ENCODE data around the gene MNX1.
A peak's percentile ranks its signal among the peaks of the same experiment; 100 is the strongest.

The MNX1 gene

GRCh38 chr7:157010588-157011332 lies at the start of gene MNX1:
MNX1 (minus strand) TSS chr7:157010663; CDS start chr7:157010350, 313 bp downstream.
- H3K4me1 Mint-ChIP-seq, result peaks cover 10% of the 10 kb centered on the region
- peaks cover 26% of the 10 kb centered on the region for H3K27me3 Mint-ChIP-seq
- ATAC-seq (ENCODE audit: low read depth) (peak; percentile 82), DNase-seq (ENCODE audit: low spot score in 2 of 2) (peak in 1 of 2 donors; percentile 40)
- peak within 1 kb of the TSS; percentile 74 for H3K4me3 Mint-ChIP-seq
- H3K9me3 Mint-ChIP-seq, result no peaks in the 10 kb centered on the region
- no peak within 1 kb of the TSS for H3K27ac Mint-ChIP-seq
- H3K36me3 Mint-ChIP-seq, result no peaks in the 10 kb centered on the region

DNA sequence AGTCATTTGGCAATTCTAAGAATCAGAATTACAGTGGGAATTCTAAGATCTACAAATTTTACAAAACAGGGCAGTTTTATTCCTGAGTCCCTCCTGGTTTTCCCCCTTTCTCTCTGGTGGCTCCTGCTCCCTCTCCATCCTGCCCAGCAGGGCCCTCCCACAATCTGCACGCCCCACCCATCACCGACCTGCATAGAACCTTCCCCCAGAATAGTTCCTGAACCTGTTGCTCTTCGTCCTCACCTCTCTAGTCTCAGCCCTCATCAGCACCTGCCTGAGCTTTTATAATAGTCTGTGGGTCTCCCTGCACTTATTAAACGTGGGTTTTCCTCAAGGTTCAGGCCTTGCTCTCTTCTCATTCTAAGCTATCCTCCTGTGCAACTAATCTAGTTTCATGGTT lies 49.1 kb upstream of the MNX1 start:
- no peak for ATAC-seq (ENCODE audit: low read depth)
- Mint-ChIP-seq H3K4me1 (no peaks in the 10 kb centered on the region), H3K27me3 (peaks cover 15% of the 10 kb centered on the region), H3K4me3 (no peak overlapping the region), H3K36me3 (no peaks in the 10 kb centered on the region), H3K27ac (no peak overlapping the region), H3K9me3 (peaks cover 9% of the 10 kb centered on the region)
- DNase-seq (ENCODE audit: low spot score in 2 of 2), result no peak

GRCh38 chr7:157058701-157059100 lies 48.2 kb upstream of the MNX1 start:
- Mint-ChIP-seq H3K36me3 (no peaks in the 10 kb centered on the region), H3K4me1 (no peaks in the 10 kb centered on the region), H3K4me3 (no peak overlapping the region), H3K27ac (no peak overlapping the region), H3K9me3 (peaks cover 13% of the 10 kb centered on the region), H3K27me3 (peaks cover 19% of the 10 kb centered on the region)
- DNase-seq (ENCODE audit: low spot score in 2 of 2) (no peak), ATAC-seq (ENCODE audit: low read depth) (no peak)

DNA sequence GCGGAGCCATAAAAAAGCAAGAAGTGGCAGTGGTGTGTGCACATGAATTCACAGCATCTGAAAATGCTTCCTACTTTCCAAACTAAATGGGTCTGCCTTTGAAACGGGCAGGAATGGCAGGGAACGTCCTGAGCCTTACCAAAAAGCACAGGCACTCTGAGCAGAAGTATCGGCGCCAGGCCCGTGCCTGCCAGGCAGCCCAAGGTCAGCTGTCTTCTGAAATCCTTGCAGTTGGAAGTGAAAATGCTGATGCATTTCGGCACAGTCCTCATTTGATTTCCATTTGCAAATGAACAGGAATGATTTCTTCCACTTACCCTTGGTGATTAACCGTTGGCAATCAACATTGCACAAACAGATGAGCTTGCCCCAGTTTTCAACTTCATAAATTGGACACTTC lies 47.6 kb upstream of the MNX1 start:
- Mint-ChIP-seq H3K9me3 (peaks cover 12% of the 10 kb centered on the region), H3K27me3 (peaks cover 18% of the 10 kb centered on the region), H3K4me3 (no peak overlapping the region), H3K27ac (no peak overlapping the region), H3K4me1 (no peaks in the 10 kb centered on the region), H3K36me3 (peaks cover 1% of the 10 kb centered on the region)
- ATAC-seq (ENCODE audit: low read depth), result no peak
- DNase-seq (ENCODE audit: low spot score in 2 of 2), result no peak

- Mint-ChIP-seq H3K27ac (no peak overlapping the region), H3K36me3 (peaks cover 1% of the 10 kb centered on the region), H3K4me1 (no peaks in the 10 kb centered on the region), H3K4me3 (no peak overlapping the region), H3K9me3 (peaks cover 8% of the 10 kb centered on the region), H3K27me3 (peaks cover 16% of the 10 kb centered on the region)
- no peak for ATAC-seq (ENCODE audit: low read depth)
- no peak for DNase-seq (ENCODE audit: low spot score in 2 of 2)
Measured at GRCh38 chr7:157056957-157057902, 46.8 kb upstream of the MNX1 start.

DNA sequence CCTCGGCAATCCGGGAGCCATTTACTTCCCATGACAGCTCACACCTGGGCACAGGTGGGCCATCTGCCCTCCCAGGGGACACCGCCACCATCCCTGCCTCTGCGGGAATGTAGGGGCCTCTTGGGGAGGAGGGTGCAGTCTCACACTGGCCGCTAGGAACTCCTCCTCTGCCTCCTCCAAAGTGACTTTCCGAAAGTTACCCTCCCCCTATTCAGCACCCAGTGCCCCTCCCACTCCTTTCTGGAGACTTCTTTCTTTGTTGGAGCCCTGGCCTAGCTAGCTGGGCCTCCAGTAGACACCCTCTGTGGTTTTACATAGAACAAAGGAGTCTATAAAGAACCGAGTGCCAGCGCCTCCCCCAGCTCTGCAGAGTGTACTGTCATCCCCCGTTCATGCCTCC lies 45.8 kb upstream of the MNX1 start:
- H3K4me1 Mint-ChIP-seq, result no peaks in the 10 kb centered on the region
- peaks cover 1% of the 10 kb centered on the region for H3K36me3 Mint-ChIP-seq
- no peak overlapping the region for H3K4me3 Mint-ChIP-seq
- ATAC-seq (ENCODE audit: low read depth) (no peak), DNase-seq (ENCODE audit: low spot score in 2 of 2) (no peak)
- H3K27ac Mint-ChIP-seq, result no peak overlapping the region
- H3K9me3 Mint-ChIP-seq, result peaks cover 8% of the 10 kb centered on the region
- H3K27me3 Mint-ChIP-seq, result peaks cover 16% of the 10 kb centered on the region

- Mint-ChIP-seq H3K4me3 (no peak overlapping the region), H3K36me3 (peaks cover 1% of the 10 kb centered on the region), H3K9me3 (peaks cover 9% of the 10 kb centered on the region), H3K27ac (no peak overlapping the region), H3K27me3 (peaks cover 13% of the 10 kb centered on the region), H3K4me1 (no peaks in the 10 kb centered on the region)
- DNase-seq (ENCODE audit: low spot score in 2 of 2) (no peak), ATAC-seq (ENCODE audit: low read depth) (no peak)
Measured at GRCh38 chr7:157054927-157055326, 44.5 kb upstream of the MNX1 start.

DNA sequence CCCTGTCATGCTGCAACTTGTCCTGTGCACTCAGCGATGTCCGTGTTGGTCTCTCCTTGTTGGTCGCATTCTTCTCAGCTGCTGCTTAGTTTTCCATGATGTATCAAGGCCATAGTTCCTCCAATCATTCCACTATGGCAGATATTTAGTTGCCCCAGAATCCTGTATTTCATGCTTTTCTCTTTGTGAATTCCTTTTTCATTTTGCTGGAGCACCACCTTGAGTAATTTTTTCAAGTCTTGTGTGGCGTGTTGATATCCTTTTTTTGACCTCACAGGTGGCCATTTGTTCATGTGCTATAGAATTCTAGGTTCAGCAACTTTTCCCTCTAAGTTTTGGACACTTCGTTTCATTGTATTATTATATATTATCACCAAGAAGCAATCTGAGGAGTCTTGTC lies 42.7 kb upstream of the MNX1 start:
- Mint-ChIP-seq H3K9me3 (peaks cover 9% of the 10 kb centered on the region), H3K36me3 (peaks cover 1% of the 10 kb centered on the region)

GRCh38 chr7:157047148-157047547 lies 36.7 kb upstream of the MNX1 start:
- Mint-ChIP-seq H3K36me3 (no peaks in the 10 kb centered on the region), H3K4me1 (no peaks in the 10 kb centered on the region), H3K27me3 (peaks cover 3% of the 10 kb centered on the region), H3K4me3 (no peak overlapping the region), H3K27ac (no peak overlapping the region), H3K9me3 (peaks cover 1% of the 10 kb centered on the region)
- DNase-seq (ENCODE audit: low spot score in 2 of 2) (no peak), ATAC-seq (ENCODE audit: low read depth) (no peak)

More for the DNA sequence above, 42.7 kb upstream of the MNX1 start:
- Mint-ChIP-seq H3K27ac (no peak overlapping the region), H3K4me1 (no peaks in the 10 kb centered on the region), H3K27me3 (peaks cover 9% of the 10 kb centered on the region), H3K4me3 (no peak overlapping the region)
- ATAC-seq (ENCODE audit: low read depth) (no peak), DNase-seq (ENCODE audit: low spot score in 2 of 2) (no peak)

- H3K4me1 Mint-ChIP-seq, result no peaks in the 10 kb centered on the region
- no peaks in the 10 kb centered on the region for H3K36me3 Mint-ChIP-seq
- no peak overlapping the region for H3K27ac Mint-ChIP-seq
- H3K27me3 Mint-ChIP-seq, result peaks cover 3% of the 10 kb centered on the region
- no peak for ATAC-seq (ENCODE audit: low read depth)
- DNase-seq (ENCODE audit: low spot score in 2 of 2), result no peak
- H3K9me3 Mint-ChIP-seq, result peaks cover 1% of the 10 kb centered on the region
- H3K4me3 Mint-ChIP-seq, result no peak overlapping the region
Measured at GRCh38 chr7:157046681-157047080, 36.2 kb upstream of the MNX1 start.

- Mint-ChIP-seq H3K27ac (no peak overlapping the region), H3K4me3 (no peak overlapping the region), H3K27me3 (peaks cover 3% of the 10 kb centered on the region), H3K4me1 (no peaks in the 10 kb centered on the region), H3K36me3 (no peaks in the 10 kb centered on the region), H3K9me3 (peaks cover 1% of the 10 kb centered on the region)
- no peak for DNase-seq (ENCODE audit: low spot score in 2 of 2)
- no peak for ATAC-seq (ENCODE audit: low read depth)
Measured at GRCh38 chr7:157044943-157045660, 34.6 kb upstream of the MNX1 start.

DNA sequence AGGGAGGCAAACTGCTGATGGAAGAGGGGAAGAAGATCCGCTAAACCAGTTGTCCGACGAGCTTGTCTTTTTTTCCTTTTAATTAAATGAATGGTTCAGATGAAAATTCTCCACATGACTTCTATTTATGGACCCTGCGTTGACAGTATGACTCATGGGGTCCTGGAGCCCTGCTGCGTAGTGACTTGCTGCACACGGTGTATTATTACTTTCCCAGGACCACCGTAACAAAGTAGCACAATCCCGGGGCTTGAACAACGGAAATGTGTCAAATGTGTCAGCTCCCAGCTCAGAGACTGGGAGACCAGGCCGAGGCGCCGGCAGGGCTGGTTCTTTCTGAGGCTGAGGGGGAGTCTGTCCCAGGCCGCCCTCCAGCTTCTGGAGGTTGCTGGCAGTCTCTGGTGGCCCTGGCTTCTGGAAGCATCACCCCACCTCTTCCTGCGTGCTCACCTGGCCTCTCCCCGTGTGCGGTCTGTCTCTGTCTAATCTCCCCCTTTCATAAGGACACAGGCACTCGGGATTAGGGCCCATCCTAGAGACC lies 33.8 kb upstream of the MNX1 start:
- ATAC-seq (ENCODE audit: low read depth), result no peak
- DNase-seq (ENCODE audit: low spot score in 2 of 2), result no peak
- Mint-ChIP-seq H3K36me3 (no peaks in the 10 kb centered on the region), H3K27ac (no peak overlapping the region), H3K4me1 (no peaks in the 10 kb centered on the region), H3K27me3 (peaks cover 1% of the 10 kb centered on the region), H3K9me3 (no peaks in the 10 kb centered on the region), H3K4me3 (no peak overlapping the region)

DNA sequence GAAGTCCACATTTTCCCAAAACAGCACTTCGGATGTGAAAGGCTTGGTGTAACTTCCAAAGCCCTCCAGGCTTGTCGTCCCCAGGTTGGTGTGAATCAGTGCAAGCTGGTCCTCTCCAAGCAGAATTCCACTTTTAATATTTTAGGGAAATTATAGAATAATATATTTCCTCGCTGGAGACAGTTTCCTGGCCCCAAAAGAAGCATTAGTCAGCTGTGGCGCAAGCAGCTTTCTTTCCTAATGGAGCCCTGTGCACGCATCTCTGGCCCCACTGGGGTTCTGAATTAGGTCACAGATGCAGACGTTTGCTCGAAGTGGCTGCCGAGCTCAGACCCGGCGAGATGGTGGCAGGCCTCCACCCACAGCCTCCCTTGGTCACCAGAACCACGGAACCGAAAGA lies 33.3 kb upstream of the MNX1 start:
- Mint-ChIP-seq H3K4me3 (no peak overlapping the region), H3K9me3 (no peaks in the 10 kb centered on the region), H3K4me1 (no peaks in the 10 kb centered on the region), H3K27me3 (peaks cover 1% of the 10 kb centered on the region), H3K27ac (no peak overlapping the region), H3K36me3 (no peaks in the 10 kb centered on the region)
- ATAC-seq (ENCODE audit: low read depth) (no peak), DNase-seq (ENCODE audit: low spot score in 2 of 2) (no peak)

All from memory B cell (primary cell).